ENCODE measurements around the gene RHBDL1. TPM values are rescaled to one million over a fixed set of nuclear protein-coding genes. Genes with fewer than 3 reads are reported as not detected.

The RHBDL1 gene
- total and polyA plus RNA-seq, 10 of the 15 experiments (the other 5 are each of a cell fraction or from before 2014, with no cell fraction given) = 0.04 to 1.3 (median 0.65) TPM; not detected in 5

GRCh38 chr16:661184-661821 is 14.2 kb upstream of the RHBDL1 start:
- peak overlapping the region; percentile 60 for H2AFZ ChIP-seq (ENCODE audit: control insufficient read depth, low read depth, low read length)
- TF ChIP-seq LARP7 (IDR thresholded peaks at IDR 0.05) = peak; percentile 41; the same call in 1 of the 2 replicates
- 0 out of 6 replicates have a peak, but pooled peaks of 1 of the 3 experiments have one; percentile 12 for TF ChIP-seq CTCF (IDR thresholded peaks at IDR 0.05 in 2 of 3, conservative IDR thresholded peaks at IDR 0.05 in 1 of 3; ENCODE audit: control insufficient read depth in 2 of 3, extremely low read depth in 1 of 3, insufficient read depth in 1 of 3, low read depth in 3 of 3, low read length in 3 of 3)
- TF ChIP-seq IKZF1 (conservative IDR thresholded peaks at IDR 0.05) = 0 out of 2 replicates have a peak, but pooled peaks have one; percentile 8
- TF ChIP-seq MAX (IDR thresholded peaks at IDR 0.05; ENCODE audit: low read depth, low read length) = no peak
- TF ChIP-seq TCF7 (IDR thresholded peaks at IDR 0.05; ENCODE audit: borderline replicate concordance) = no peak
- in situ Hi-C loops (cut with MboI) = loop anchor here (10.0 kb wide), 1 partner anchor 267 kb away; the partner anchor contains the start of gene NME4
- WGBS (ENCODE audit: insufficient coverage, insufficient replicate concordance, low lambda C conversion rate, missing lambda C conversion rate) = 90% methylated on average over 29 of the region's 35 CpGs
- no peaks in the 10 kb centered on the region for H3K9me3 ChIP-seq (replicated peaks; ENCODE audit: control insufficient read depth, insufficient read depth, low read length)
- no peaks in the 10 kb centered on the region for H4K20me1 ChIP-seq (ENCODE audit: control insufficient read depth, insufficient read depth)
- intact Hi-C loops (cut with micrococcal nuclease; ENCODE audit: unreplicated experiment) = loop anchor here (10.0 kb wide), 1 partner anchor 267 kb away; the partner anchor contains the start of gene NME4
- CTCF ChIA-PET = interaction anchor here (0.9 to 2.0 kb wide), 3 partner anchors 13 to 25 kb away, joined by 3 to 7 read pairs (median 4); partner anchors contain the start of gene METTL26
- H3K4me1 ChIP-seq (ENCODE audit: control insufficient read depth, insufficient read depth, low read length) = peaks cover 3% of the 10 kb centered on the region; the same call in 1 of the 2 replicates
- POLR2A ChIA-PET = no interaction called here
- SMC1A ChIA-PET (ENCODE audit: uncharacterized antibody, unreplicated experiment) = interaction anchor here (0.9 kb wide), 1 partner anchor 59 kb away, joined by 4 read pairs; the partner anchor contains the start of gene ANTKMT
- H3K4me2 ChIP-seq (ENCODE audit: control insufficient read depth, insufficient read depth) = peak overlapping the region; percentile 33; the same call in 1 of the 2 replicates
- no peak overlapping the region for H3K9ac ChIP-seq (ENCODE audit: control insufficient read depth, insufficient read depth, low read length)
- BruUV-seq (replicated peaks) = no TSS peak
- RAD21 ChIA-PET (ENCODE audit: unreplicated experiment) = interaction anchor here (1.0 kb wide), 1 partner anchor 13 kb away, joined by 7 read pairs; no protein-coding TSS in a partner anchor
- H3K27me3 ChIP-seq (replicated peaks in 1 of 2; ENCODE audit: control insufficient read depth in 2 of 2, insufficient read depth in 2 of 2, low read length in 1 of 2) = no peaks in the 10 kb centered on the region
- DNase-seq (ENCODE audit: low read depth, low spot score) (no peak), FAIRE-seq (no peak), ATAC-seq (no peak)
- no peaks in the 10 kb centered on the region for H3K79me2 ChIP-seq (ENCODE audit: control insufficient read depth, insufficient read depth, low read length)
- H3K27ac ChIP-seq (ENCODE audit: control insufficient read depth, insufficient read depth) = no peak overlapping the region
- no peak overlapping the region for H3K4me3 ChIP-seq
- H3K36me3 ChIP-seq (ENCODE audit: control insufficient read depth in 2 of 2, insufficient read depth in 2 of 2, low read length in 1 of 2) = no peaks in the 10 kb centered on the region; a peak in 2 of 4 replicates
